ENCODE results near the gene RTN1.

Gene RTN1

DNA sequence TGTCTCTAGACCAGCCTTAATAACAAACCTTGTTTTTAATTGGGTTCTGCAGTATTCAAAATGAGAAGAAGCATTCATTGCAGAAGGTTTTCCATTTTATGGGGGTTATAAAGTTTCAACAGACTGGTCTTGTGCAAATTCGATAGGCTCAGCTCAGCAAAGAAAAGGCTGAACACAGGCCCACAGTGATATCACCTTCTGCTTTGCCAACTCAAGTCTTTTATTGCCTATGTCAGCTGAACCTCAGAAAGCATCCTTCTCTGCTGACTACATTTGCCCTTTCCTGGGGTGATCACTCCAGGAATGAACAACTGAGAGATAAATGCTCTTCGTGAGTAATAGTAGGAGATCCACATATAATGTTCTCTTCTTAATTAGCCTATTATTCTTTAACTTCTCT lies 159.5 kb downstream of the RTN1 start:
- WGBS, 2 donors (ENCODE audit: extremely low coverage in 2 of 2, insufficient read length in 2 of 2, insufficient replicate concordance in 1 of 2) = no CpG with 5 or more reads among the region's 2 CpGs
- Histone ChIP-seq H3K14ac (ENCODE audit: low read length) (no peak overlapping the region), H3K4me2 (ENCODE audit: insufficient read depth, low read length, poor library complexity, severe bottlenecking) (no peak overlapping the region), H3K9me3 (replicated peaks in 1 of 2; ENCODE audit: control insufficient read depth in 2 of 2, insufficient read depth in 1 of 2, low read depth in 1 of 2, low read length in 2 of 2) (no peaks in the 10 kb centered on the region), H3K27ac (replicated peaks; ENCODE audit: low read length) (no peak overlapping the region), H2BK12ac (ENCODE audit: low read length) (no peak overlapping the region), H3K79me1 (ENCODE audit: low read depth, low read length) (no peaks in the 10 kb centered on the region), H3K36me3 (replicated peaks in 1 of 2; ENCODE audit: control insufficient read depth in 2 of 2, insufficient read depth in 2 of 2, low read length in 2 of 2) (no peaks in the 10 kb centered on the region), H2AFZ (ENCODE audit: low read length) (no peak overlapping the region), H3K4me1 (ENCODE audit: control insufficient read depth in 2 of 2, insufficient read depth in 1 of 2, low read depth in 1 of 2, low read length in 2 of 2) (no peaks in the 10 kb centered on the region), H2BK15ac (ENCODE audit: low read length) (no peak overlapping the region), H3K4ac (ENCODE audit: low read length) (no peak overlapping the region), H3K23ac (ENCODE audit: low read depth, low read length, poor library complexity) (no peak overlapping the region), H3K27me3 (ENCODE audit: control insufficient read depth in 3 of 3, insufficient read depth in 3 of 3, low read depth in 1 of 3, low read length in 3 of 3) (no peaks in the 10 kb centered on the region), H2BK5ac (ENCODE audit: low read length) (no peak overlapping the region), H3K18ac (ENCODE audit: low read length) (no peak overlapping the region), H3K4me3 (ENCODE audit: low read length in 2 of 2) (no peak overlapping the region), H4K91ac (ENCODE audit: low read depth, low read length, poor library complexity) (no peak overlapping the region), H4K8ac (ENCODE audit: low read depth, low read length) (no peak overlapping the region), H3K9ac (ENCODE audit: low read depth, low read length, poor library complexity) (no peak overlapping the region), H2BK120ac (ENCODE audit: low read depth, low read length) (no peak overlapping the region), H2AK5ac (ENCODE audit: low read depth, low read length) (no peak overlapping the region)
- DNase-seq (ENCODE audit: low spot score) = no peak

DNA sequence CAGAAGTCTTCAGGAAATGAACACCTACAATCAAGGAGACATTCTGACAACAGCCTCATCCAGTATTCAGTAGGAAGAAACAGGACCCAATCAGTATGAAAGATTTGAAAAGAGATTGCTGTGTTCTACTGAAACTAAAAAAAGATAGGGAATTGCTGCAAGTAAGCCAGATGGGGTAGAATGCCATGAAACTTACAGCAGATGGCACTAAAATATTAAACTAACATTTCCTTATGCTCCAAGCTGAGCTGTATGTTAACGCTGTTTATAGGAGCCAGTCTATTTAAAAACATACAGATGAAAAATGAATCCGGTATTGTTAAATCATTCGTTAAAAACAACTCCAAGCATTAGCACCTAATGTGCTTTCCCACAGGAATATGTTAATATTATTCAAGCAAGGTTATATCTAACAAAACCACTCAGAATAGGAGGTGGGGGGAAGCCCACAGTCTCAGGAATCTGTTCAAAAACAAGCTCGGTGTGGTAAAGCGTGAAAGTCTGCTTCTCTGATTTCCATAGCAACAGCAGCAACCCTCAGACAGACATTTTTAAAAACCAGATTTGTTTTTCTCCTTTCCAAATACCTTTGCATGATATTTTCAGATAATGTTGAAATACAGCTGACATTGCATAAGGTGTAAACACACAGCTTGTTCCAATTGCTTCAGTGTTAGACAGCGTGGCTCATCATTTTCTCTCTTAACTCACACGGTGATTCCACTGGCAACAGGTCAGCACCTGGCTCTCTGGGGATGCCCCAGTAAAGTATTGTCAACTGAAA lies 162.6 kb downstream of the RTN1 start:
- Histone ChIP-seq H3K27me3 (ENCODE audit: control insufficient read depth in 3 of 3, insufficient read depth in 3 of 3, low read depth in 1 of 3, low read length in 3 of 3) (no peaks in the 10 kb centered on the region), H2AFZ (ENCODE audit: low read length) (no peak overlapping the region), H2BK5ac (ENCODE audit: low read length) (no peak overlapping the region), H2BK15ac (ENCODE audit: low read length) (no peak overlapping the region), H3K4ac (ENCODE audit: low read length) (no peak overlapping the region), H2BK12ac (ENCODE audit: low read length) (no peak overlapping the region), H3K9me3 (replicated peaks in 1 of 2; ENCODE audit: control insufficient read depth in 2 of 2, insufficient read depth in 1 of 2, low read depth in 1 of 2, low read length in 2 of 2) (no peaks in the 10 kb centered on the region), H3K4me3 (ENCODE audit: low read length in 2 of 2) (no peak overlapping the region), H4K91ac (ENCODE audit: low read depth, low read length, poor library complexity) (no peak overlapping the region), H3K27ac (replicated peaks; ENCODE audit: low read length) (no peak overlapping the region), H4K8ac (ENCODE audit: low read depth, low read length) (no peak overlapping the region), H2AK5ac (ENCODE audit: low read depth, low read length) (no peak overlapping the region), H3K14ac (ENCODE audit: low read length) (no peak overlapping the region), H3K23ac (ENCODE audit: low read depth, low read length, poor library complexity) (no peak overlapping the region), H3K9ac (ENCODE audit: low read depth, low read length, poor library complexity) (no peak overlapping the region), H3K36me3 (replicated peaks in 1 of 2; ENCODE audit: control insufficient read depth in 2 of 2, insufficient read depth in 2 of 2, low read length in 2 of 2) (no peaks in the 10 kb centered on the region), H3K18ac (ENCODE audit: low read length) (no peak overlapping the region), H3K4me1 (ENCODE audit: control insufficient read depth in 2 of 2, insufficient read depth in 1 of 2, low read depth in 1 of 2, low read length in 2 of 2) (no peaks in the 10 kb centered on the region), H3K4me2 (ENCODE audit: insufficient read depth, low read length, poor library complexity, severe bottlenecking) (no peak overlapping the region), H3K79me1 (ENCODE audit: low read depth, low read length) (no peaks in the 10 kb centered on the region), H2BK120ac (ENCODE audit: low read depth, low read length) (no peak overlapping the region)
- no peak for DNase-seq (ENCODE audit: low spot score)
- WGBS, 2 donors (ENCODE audit: extremely low coverage in 2 of 2, insufficient read length in 2 of 2, insufficient replicate concordance in 1 of 2) = no CpG with 5 or more reads among the region's 7 CpGs

DNA sequence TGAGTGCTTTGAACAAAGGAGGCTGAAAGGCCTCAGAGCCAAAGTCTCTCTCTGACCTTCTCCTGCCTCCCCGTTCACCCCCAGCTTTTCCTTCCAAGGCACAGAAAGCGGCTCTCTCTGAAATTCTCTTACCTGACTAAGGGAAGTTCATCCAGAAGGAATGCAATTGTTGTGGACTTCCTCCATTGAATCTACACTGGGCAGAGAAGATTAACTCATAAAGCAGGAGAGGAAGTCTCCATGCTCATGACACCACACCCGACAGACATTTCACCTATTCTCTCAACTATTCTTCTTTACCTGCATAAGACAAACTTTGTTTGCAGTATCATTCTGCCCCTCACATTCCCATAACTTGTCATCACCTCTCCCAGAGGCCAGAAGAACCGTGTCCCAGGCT lies 164.7 kb downstream of the RTN1 start:
- Histone ChIP-seq H3K4me3 (ENCODE audit: low read length in 2 of 2) (no peak overlapping the region), H2BK12ac (ENCODE audit: low read length) (no peak overlapping the region), H3K27ac (replicated peaks; ENCODE audit: low read length) (no peak overlapping the region), H3K9me3 (replicated peaks in 1 of 2; ENCODE audit: control insufficient read depth in 2 of 2, insufficient read depth in 1 of 2, low read depth in 1 of 2, low read length in 2 of 2) (peaks cover 0 to 2% of the 10 kb centered on the region in 2 donors), H3K4me2 (ENCODE audit: insufficient read depth, low read length, poor library complexity, severe bottlenecking) (no peak overlapping the region), H3K79me1 (ENCODE audit: low read depth, low read length) (no peaks in the 10 kb centered on the region), H4K91ac (ENCODE audit: low read depth, low read length, poor library complexity) (no peak overlapping the region), H3K14ac (ENCODE audit: low read length) (no peak overlapping the region), H4K8ac (ENCODE audit: low read depth, low read length) (no peak overlapping the region), H3K4ac (ENCODE audit: low read length) (no peak overlapping the region), H3K9ac (ENCODE audit: low read depth, low read length, poor library complexity) (no peak overlapping the region), H2AK5ac (ENCODE audit: low read depth, low read length) (no peak overlapping the region), H2BK5ac (ENCODE audit: low read length) (no peak overlapping the region), H3K36me3 (replicated peaks in 1 of 2; ENCODE audit: control insufficient read depth in 2 of 2, insufficient read depth in 2 of 2, low read length in 2 of 2) (no peaks in the 10 kb centered on the region), H3K4me1 (ENCODE audit: control insufficient read depth in 2 of 2, insufficient read depth in 1 of 2, low read depth in 1 of 2, low read length in 2 of 2) (no peaks in the 10 kb centered on the region), H3K27me3 (ENCODE audit: control insufficient read depth in 3 of 3, insufficient read depth in 3 of 3, low read depth in 1 of 3, low read length in 3 of 3) (no peaks in the 10 kb centered on the region), H2BK15ac (ENCODE audit: low read length) (no peak overlapping the region), H3K18ac (ENCODE audit: low read length) (no peak overlapping the region), H3K23ac (ENCODE audit: low read depth, low read length, poor library complexity) (no peak overlapping the region), H2AFZ (ENCODE audit: low read length) (no peak overlapping the region), H2BK120ac (ENCODE audit: low read depth, low read length) (no peak overlapping the region)
- no peak for DNase-seq (ENCODE audit: low spot score)
- no CpG with 5 or more reads among the region's 4 CpGs for WGBS, 2 donors (ENCODE audit: extremely low coverage in 2 of 2, insufficient read length in 2 of 2, insufficient replicate concordance in 1 of 2)

DNA sequence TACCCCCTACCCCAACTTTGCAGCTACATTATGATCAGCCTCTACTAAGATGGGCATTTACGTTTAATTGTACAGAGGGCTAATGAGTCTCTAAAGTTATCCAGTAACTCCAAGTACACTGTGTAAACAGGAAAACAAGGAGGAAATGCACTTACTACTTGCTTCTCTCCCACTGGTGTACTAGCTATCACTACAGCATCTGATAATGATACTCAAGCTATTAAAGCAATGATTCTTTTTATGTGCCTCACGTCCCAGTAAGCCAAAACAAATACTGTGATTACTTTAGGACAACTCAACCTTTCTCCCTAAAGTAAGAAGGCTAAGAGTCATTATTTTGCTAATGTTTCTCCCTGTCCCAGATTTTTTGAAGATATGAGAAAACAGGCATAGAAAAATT lies 165.3 kb downstream of the RTN1 start:
- Histone ChIP-seq H3K9ac (ENCODE audit: low read depth, low read length, poor library complexity) (no peak overlapping the region), H4K91ac (ENCODE audit: low read depth, low read length, poor library complexity) (no peak overlapping the region), H3K4me1 (ENCODE audit: control insufficient read depth in 2 of 2, insufficient read depth in 1 of 2, low read depth in 1 of 2, low read length in 2 of 2) (no peaks in the 10 kb centered on the region), H2AK5ac (ENCODE audit: low read depth, low read length) (no peak overlapping the region), H4K8ac (ENCODE audit: low read depth, low read length) (no peak overlapping the region), H3K4me2 (ENCODE audit: insufficient read depth, low read length, poor library complexity, severe bottlenecking) (no peak overlapping the region), H2AFZ (ENCODE audit: low read length) (no peak overlapping the region), H3K23ac (ENCODE audit: low read depth, low read length, poor library complexity) (no peak overlapping the region), H2BK12ac (ENCODE audit: low read length) (no peak overlapping the region), H3K27ac (replicated peaks; ENCODE audit: low read length) (no peak overlapping the region), H2BK5ac (ENCODE audit: low read length) (no peak overlapping the region), H2BK15ac (ENCODE audit: low read length) (no peak overlapping the region), H3K4me3 (ENCODE audit: low read length in 2 of 2) (no peak overlapping the region), H3K79me1 (ENCODE audit: low read depth, low read length) (no peaks in the 10 kb centered on the region), H3K9me3 (replicated peaks in 1 of 2; ENCODE audit: control insufficient read depth in 2 of 2, insufficient read depth in 1 of 2, low read depth in 1 of 2, low read length in 2 of 2) (peaks cover 0 to 2% of the 10 kb centered on the region in 2 donors), H3K18ac (ENCODE audit: low read length) (no peak overlapping the region), H3K36me3 (replicated peaks in 1 of 2; ENCODE audit: control insufficient read depth in 2 of 2, insufficient read depth in 2 of 2, low read length in 2 of 2) (no peaks in the 10 kb centered on the region), H3K27me3 (ENCODE audit: control insufficient read depth in 3 of 3, insufficient read depth in 3 of 3, low read depth in 1 of 3, low read length in 3 of 3) (no peaks in the 10 kb centered on the region), H3K14ac (ENCODE audit: low read length) (no peak overlapping the region), H3K4ac (ENCODE audit: low read length) (no peak overlapping the region), H2BK120ac (ENCODE audit: low read depth, low read length) (no peak overlapping the region)
- WGBS, 2 donors (ENCODE audit: extremely low coverage in 2 of 2, insufficient read length in 2 of 2, insufficient replicate concordance in 1 of 2) = no CpG with 5 or more reads among the region's 2 CpGs
- no peak for DNase-seq (ENCODE audit: low spot score)
